ENCODE results near the gene OTUD4. TPM values are rescaled to one million over a fixed set of nuclear protein-coding genes. Genes with fewer than 3 reads are reported as not detected.

Gene OTUD4, protein sequence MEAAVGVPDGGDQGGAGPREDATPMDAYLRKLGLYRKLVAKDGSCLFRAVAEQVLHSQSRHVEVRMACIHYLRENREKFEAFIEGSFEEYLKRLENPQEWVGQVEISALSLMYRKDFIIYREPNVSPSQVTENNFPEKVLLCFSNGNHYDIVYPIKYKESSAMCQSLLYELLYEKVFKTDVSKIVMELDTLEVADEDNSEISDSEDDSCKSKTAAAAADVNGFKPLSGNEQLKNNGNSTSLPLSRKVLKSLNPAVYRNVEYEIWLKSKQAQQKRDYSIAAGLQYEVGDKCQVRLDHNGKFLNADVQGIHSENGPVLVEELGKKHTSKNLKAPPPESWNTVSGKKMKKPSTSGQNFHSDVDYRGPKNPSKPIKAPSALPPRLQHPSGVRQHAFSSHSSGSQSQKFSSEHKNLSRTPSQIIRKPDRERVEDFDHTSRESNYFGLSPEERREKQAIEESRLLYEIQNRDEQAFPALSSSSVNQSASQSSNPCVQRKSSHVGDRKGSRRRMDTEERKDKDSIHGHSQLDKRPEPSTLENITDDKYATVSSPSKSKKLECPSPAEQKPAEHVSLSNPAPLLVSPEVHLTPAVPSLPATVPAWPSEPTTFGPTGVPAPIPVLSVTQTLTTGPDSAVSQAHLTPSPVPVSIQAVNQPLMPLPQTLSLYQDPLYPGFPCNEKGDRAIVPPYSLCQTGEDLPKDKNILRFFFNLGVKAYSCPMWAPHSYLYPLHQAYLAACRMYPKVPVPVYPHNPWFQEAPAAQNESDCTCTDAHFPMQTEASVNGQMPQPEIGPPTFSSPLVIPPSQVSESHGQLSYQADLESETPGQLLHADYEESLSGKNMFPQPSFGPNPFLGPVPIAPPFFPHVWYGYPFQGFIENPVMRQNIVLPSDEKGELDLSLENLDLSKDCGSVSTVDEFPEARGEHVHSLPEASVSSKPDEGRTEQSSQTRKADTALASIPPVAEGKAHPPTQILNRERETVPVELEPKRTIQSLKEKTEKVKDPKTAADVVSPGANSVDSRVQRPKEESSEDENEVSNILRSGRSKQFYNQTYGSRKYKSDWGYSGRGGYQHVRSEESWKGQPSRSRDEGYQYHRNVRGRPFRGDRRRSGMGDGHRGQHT
- total RNA-seq: 18.5 and 27.1 TPM in 2 replicates

GRCh38 chr4:145180298-145181090 is at the start of gene OTUD4:
TSS of gene OTUD4 (minus strand) at chr4:145180589. CDS start at chr4:145179973, 616 bp downstream.

GRCh38 chr4:145097821-145098674 is 82.3 kb downstream of the OTUD4 start, which contains the start of the genes ABCE1 and ANAPC10:
TSS of gene ABCE1 (plus strand) at chr4:145098311. CDS start at chr4:145104413, 6,102 bp downstream.
TSS of gene ANAPC10 (minus strand) at chr4:145098196. CDS start at chr4:145096099, 2,097 bp downstream.

Other genes with a start within 250 kb of the OTUD4 start
- 37.5 and 38.0 TPM in 2 replicates for gene ANAPC10, start 82.4 kb downstream of the OTUD4 start, total RNA-seq
- gene ABCE1, start 82.3 kb downstream of the OTUD4 start, total RNA-seq: 247 and 278 TPM in 2 replicates